Duodenal mucosa (tissue), 2 donors: Measurements from ENCODE around the gene INAFM2.

Source experiments
- H3K27ac ChIP-seq: one replicate; pipeline ENCODE4 v1.7.0; 2013; ENCODE audit warnings: low read depth, low read length
- H3K27me3 ChIP-seq, 2 donors: one replicate each; pipeline ENCODE4 v1.7.0; 2013; ENCODE audit warnings: low read length in 2 of 2, control low read depth in 1 of 2; ENCODE audit not compliant: insufficient read depth in 2 of 2, control insufficient read depth in 1 of 2
- H3K36me3 ChIP-seq, 2 donors: one replicate each; pipeline ENCODE4 v1.7.0; 2013; ENCODE audit warnings: low read length in 2 of 2, control low read depth in 1 of 2; ENCODE audit not compliant: insufficient read depth in 2 of 2, control insufficient read depth in 1 of 2
- H3K4me1 ChIP-seq, 2 donors: one replicate each; pipeline ENCODE4 v1.7.0; 2013; ENCODE audit warnings: low read length in 2 of 2, control low read depth in 1 of 2; ENCODE audit not compliant: insufficient read depth in 2 of 2, control insufficient read depth in 1 of 2
- H3K4me3 ChIP-seq, 2 donors: one replicate each; pipeline ENCODE4 v1.7.0; 2013; ENCODE audit warnings: low read length in 2 of 2, low read depth in 1 of 2
- H3K9ac ChIP-seq, 2 donors: one replicate each; pipeline ENCODE4 v1.7.0; 2013; ENCODE audit warnings: low read length in 2 of 2, low read depth in 1 of 2
- H3K9me3 ChIP-seq, 2 donors: one replicate each; pipeline ENCODE4 v1.7.0; 2013; ENCODE audit warnings: low read length in 2 of 2, control low read depth in 1 of 2; ENCODE audit not compliant: control insufficient read depth in 1 of 2

The INAFM2 gene

DNA sequence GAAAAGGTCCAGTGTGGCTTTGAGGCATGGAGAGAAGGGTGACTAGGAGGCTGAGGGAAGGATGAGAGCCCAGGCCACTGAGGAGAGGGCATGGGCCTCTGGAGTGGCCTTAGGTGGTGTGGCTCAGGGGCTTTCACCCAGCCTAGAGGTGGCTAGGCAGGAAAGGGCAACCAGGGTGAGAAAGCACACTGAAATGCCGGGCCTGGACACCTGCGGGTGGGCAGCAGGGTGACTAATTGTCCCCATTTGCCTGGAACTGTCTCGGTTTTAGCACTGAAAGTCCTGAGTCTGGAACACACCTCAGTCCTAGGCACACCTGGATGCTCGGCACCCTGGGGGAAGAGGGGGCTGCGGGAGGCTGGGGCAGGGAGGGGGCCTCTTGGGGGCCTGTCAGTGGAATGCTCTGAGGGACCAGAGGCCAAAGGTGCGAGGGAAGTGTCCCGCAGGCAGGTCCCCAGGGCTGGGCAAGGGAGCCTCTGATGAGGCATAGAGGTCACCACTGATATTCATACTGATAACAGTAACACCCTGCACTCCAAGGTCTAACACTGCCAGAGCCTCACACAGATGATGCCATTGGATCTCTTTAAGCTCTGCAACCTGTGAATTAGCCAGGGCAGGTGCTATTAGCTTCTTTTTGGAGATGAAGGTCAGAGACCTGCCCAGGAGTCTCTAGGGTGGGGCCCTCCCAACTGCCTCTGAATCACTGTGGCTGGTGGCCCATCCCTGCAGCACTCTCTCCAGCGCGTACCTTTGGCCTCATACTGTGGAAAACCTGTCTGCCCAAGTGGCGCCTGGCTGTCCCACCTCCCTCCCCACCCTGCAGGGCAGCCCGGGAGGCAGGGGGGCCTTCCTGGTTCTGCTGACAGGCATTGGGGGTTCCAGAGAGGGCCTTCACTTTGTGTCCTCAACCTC is 24.3 kb downstream of the INAFM2 start:
- Histone ChIP-seq H3K9ac (peak overlapping the region; percentile 73 to 94), H3K9me3 (no peaks in the 10 kb centered on the region), H3K36me3 (no peaks in the 10 kb centered on the region), H3K27me3 (no peaks in the 10 kb centered on the region), H3K4me1 (peaks cover 54 to 64% of the 10 kb centered on the region in 2 donors), H3K4me3 (peak overlapping the region; percentile 28 to 53), H3K27ac (peak overlapping the region; percentile 92)

DNA sequence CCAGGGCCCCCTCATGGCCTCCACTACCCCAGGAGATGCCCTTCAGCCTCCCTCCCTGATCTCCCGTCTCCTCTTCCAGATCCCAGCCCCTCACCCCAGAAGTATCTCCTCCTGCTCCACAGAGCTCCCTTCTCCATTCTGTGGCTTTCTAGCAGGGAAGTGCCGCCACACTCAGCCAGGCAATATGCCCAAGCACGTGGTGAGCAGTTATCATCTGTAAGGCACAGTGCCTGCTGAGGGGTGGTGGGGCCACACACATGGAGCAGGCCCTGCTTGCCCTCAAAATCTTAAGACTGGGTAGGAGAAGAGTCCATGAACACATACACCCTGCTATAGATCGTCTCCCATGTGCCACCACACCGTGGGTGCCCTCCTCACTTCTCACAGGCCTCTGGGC is 25.0 kb downstream of the INAFM2 start:
- Histone ChIP-seq H3K27ac (peak overlapping the region; percentile 87), H3K4me1 (peaks cover 52 to 59% of the 10 kb centered on the region in 2 donors), H3K27me3 (no peaks in the 10 kb centered on the region), H3K9ac (peak overlapping the region; percentile 73 to 94), H3K36me3 (peaks cover 0 to 3% of the 10 kb centered on the region in 2 donors), H3K9me3 (no peaks in the 10 kb centered on the region), H3K4me3 (peak overlapping the region; percentile 26 to 28)

DNA sequence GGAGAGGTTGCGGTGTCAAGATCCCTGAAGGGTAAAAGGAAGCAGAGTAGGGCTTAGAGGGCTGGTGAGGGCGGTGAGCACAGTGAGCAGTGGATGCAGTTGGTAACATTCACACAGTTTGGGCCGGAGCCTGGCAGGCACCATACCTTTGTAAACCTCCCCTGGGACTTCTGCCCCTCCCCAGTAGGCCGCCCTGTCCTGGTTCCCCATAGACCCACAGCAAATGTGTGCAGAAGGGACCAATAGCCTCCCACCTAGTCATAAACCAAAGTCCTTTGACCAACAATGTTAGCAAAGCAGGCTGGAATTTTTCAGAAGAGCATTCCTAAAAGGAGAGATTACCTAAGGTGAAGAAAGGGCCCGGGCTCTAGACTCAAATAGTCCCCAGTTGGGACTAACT is 25.7 kb downstream of the INAFM2 start:
- peak overlapping the region; percentile 87 for H3K27ac ChIP-seq
- peaks cover 56 to 61% of the 10 kb centered on the region in 2 donors for H3K4me1 ChIP-seq

DNA sequence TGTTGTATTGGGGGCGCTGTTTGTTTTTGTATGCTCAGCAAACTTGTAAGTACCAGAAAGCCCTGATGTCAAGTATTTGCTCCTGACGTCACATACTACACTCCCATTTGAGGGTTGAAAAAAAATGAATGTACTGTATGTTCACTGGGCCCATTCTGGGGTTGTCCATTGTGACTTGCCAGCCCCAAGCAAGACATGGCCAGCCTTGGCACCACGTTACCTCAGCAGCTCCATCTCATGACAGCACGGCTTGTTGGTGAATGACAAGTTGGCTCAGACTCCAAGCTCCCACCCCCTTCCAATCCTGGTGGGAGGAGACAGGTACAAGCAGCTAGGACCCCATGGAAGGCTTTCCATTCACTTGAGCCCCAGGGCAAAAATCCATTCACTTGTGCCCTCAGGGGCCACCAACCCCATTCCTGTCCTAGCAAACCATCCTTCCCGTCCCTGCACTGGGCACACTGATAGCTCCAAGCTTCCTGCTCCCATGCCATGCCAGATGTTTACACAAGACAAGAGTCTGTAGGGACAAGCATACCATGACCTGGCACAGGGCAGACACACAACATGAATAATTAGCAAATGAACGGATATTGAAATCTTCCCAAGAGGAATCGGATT is 28.9 kb downstream of the INAFM2 start:
- Histone ChIP-seq H3K9ac (peak overlapping the region; percentile 69 to 94), H3K4me3 (peak overlapping the region; percentile 83 to 91), H3K27ac (peak overlapping the region; percentile 49), H3K27me3 (no peaks in the 10 kb centered on the region), H3K9me3 (no peaks in the 10 kb centered on the region), H3K4me1 (peaks cover 60 to 66% of the 10 kb centered on the region in 2 donors), H3K36me3 (peaks cover 15 to 27% of the 10 kb centered on the region in 2 donors)

More for the DNA sequence above, 25.7 kb downstream of the INAFM2 start:
- Histone ChIP-seq H3K9ac (peak overlapping the region; percentile 73 to 94), H3K4me3 (peak overlapping the region in 1 of 2 donors; percentile 26), H3K9me3 (no peaks in the 10 kb centered on the region), H3K27me3 (no peaks in the 10 kb centered on the region), H3K36me3 (peaks cover 0 to 6% of the 10 kb centered on the region in 2 donors)

DNA sequence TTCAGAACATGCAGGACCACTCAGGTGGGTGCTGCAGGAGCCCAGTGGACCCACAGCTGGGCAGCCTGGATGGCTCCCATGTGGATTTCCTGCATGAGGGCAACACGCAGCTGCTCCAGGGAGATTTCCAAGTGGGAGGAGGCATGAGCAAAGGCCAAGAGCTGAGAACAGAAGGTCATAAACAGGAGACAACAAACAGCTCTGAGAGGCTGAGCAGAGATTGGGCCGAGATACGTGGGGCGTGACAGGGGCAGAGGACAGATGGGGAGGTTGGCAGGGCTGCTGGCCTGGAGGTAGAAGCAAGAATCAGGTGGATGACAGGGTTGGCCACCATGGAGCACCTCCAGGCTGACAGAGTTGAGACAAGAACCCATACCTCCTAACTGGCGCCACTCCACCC is 30.2 kb downstream of the INAFM2 start:
- Histone ChIP-seq H3K27ac (peak overlapping the region; percentile 49), H3K9ac (peak overlapping the region; percentile 73 to 94), H3K36me3 (peaks cover 15 to 27% of the 10 kb centered on the region in 2 donors), H3K27me3 (no peaks in the 10 kb centered on the region), H3K4me3 (peak overlapping the region; percentile 83 to 91), H3K4me1 (peaks cover 54 to 58% of the 10 kb centered on the region in 2 donors), H3K9me3 (no peaks in the 10 kb centered on the region)

DNA sequence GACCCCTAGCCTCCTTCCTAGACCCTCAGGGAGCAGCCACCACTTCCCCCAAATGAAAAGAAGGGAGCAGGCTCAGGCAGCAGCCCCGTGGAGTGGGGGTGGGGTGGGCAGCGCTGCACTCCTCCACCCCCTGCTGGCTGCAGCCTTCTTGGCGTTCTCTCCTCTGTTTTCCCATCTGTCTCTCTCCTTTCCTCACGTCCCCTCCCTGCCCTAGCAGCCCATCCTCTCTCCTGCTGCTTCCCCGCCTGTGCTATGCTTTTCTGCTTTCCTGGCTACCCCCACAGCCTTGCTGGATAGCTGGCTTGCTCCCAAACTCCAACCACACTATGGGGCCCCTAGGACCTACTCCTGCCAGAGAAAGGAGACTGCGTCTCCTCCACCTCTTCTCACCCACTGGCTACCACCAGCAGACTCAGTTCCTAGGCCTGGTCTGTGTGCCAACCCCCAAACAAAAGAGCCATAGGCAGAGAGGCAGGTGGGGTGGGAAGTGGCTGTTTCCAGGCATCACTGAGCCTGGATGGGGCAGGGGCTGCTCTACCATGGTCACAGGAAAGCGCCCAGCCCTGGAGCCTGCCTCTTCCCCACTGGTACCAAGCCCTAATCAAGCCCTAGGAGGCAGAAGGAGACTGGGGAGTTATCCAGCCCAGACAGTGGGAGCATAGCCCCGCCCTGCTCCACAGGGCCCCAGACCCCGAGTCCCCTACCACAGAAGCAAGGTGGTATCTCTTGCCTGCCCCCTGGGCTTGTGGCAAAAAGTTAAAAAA is 31.1 kb downstream of the INAFM2 start:
- peaks cover 15 to 27% of the 10 kb centered on the region in 2 donors for H3K36me3 ChIP-seq
- no peaks in the 10 kb centered on the region for H3K27me3 ChIP-seq
- H3K4me1 ChIP-seq, result peaks cover 49 to 50% of the 10 kb centered on the region in 2 donors
- H3K4me3 ChIP-seq, result peak overlapping the region; percentile 67 to 91
- H3K27ac ChIP-seq, result peak overlapping the region; percentile 34
- peak overlapping the region; percentile 36 to 73 for H3K9ac ChIP-seq
- no peaks in the 10 kb centered on the region for H3K9me3 ChIP-seq

DNA sequence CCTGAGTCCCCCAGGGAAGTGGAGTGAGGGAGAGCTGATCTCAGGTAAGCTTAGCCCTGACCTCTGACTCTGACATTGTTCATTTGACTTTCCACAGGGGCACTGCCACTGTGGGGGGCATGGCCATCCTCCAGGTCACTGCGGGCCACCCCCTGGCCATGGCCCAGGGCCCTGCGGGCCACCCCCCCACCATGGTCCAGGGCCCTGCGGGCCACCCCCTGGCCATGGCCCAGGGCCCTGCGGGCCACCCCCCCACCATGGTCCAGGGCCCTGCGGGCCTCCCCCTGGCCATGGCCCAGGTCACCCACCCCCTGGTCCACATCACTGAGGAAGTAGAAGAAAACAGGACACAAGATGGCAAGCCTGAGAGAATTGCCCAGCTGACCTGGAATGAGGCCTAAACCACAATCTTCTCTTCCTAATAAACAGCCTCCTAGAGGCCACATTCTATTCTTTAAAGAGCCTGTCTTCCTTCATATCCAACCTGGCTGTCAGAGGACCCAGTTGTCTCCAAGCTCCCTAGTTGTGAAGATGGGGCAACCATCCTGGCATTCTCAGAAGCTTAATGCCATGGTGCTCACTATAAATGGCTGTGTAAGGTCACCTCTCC is 32.6 kb downstream of the INAFM2 start:
- H3K36me3 ChIP-seq, result peaks cover 15 to 27% of the 10 kb centered on the region in 2 donors
- no peak overlapping the region for H3K27ac ChIP-seq
- no peaks in the 10 kb centered on the region for H3K27me3 ChIP-seq
- peaks cover 39 to 41% of the 10 kb centered on the region in 2 donors for H3K4me1 ChIP-seq
- H3K9ac ChIP-seq, result peak overlapping the region in 1 of 2 donors; percentile 39
- H3K4me3 ChIP-seq, result peak overlapping the region in 1 of 2 donors; percentile 29
- no peaks in the 10 kb centered on the region for H3K9me3 ChIP-seq

DNA sequence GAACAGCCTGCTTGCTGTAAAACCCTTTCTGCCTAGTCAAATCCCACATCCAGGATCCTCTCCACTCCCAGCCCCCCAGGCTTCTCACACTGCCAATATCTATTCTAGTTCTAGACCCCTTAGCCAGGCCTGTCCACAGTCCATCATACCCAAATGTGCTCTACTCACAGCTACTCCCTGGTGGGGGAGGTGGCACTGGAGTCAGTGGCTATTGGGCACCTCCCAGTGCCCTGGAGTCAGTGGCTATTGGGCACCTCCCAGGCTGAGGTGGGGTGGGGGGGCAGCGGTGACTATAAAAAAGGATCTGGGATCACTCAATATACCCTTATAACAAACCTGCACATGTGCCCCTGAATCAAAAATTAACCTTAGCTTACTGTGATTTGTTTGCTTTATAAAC is 33.8 kb downstream of the INAFM2 start:
- Histone ChIP-seq H3K27me3 (no peaks in the 10 kb centered on the region), H3K4me3 (peak overlapping the region; percentile 8 to 59), H3K9ac (peak overlapping the region in 1 of 2 donors; percentile 35), H3K9me3 (no peaks in the 10 kb centered on the region), H3K4me1 (peaks cover 39 to 41% of the 10 kb centered on the region in 2 donors), H3K27ac (no peak overlapping the region), H3K36me3 (peaks cover 15 to 27% of the 10 kb centered on the region in 2 donors)

DNA sequence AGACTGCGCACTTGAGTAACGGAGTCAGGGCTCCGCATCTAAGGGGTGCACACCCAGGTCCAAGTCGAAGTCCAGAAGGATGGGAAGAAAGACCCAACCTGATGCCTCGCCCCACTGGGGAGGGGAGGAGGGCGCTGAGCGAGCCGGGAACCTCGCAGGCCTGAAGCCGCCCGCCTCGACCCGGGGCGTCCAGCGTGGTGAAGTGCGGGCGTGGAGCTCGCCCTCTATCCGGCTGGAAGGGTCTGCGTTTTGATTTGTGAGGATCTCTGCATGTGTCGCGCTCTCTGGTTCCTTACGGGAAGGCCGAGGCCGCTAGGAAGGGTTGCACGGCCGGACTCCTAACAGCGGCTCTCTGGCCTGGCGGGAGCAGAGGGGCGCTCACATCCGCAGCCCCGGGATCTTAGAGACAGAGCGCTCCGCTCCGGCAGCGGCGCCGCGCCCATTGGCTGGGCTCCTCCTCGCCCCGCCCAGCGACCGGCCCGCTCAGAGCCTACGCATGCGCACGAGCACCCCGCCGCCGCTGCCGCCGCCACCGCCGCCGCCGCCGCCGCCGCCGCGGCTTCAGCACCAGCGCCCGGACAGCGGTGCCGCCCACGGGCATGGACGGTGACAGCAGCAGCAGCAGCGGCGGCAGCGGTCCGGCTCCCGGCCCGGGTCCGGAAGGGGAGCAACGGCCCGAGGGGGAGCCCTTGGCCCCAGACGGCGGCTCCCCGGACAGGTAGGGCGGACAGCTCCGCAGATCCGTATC is 34.4 kb downstream of the INAFM2 start, which contains the start of gene DISP2:
DISP2 (plus strand) TSS at position 497 of the 748 bp plus-strand sequence; CDS start at position 600, 103 bp downstream.
- Histone ChIP-seq H3K27ac (no peak within 1 kb of the TSS), H3K9me3 (no peaks in the 10 kb centered on the region), H3K9ac (peak within 1 kb of the TSS in 1 of 2 donors; percentile 35), H3K27me3 (no peaks in the 10 kb centered on the region), H3K4me3 (peak within 1 kb of the TSS; percentile 53 to 60), H3K36me3 (peaks cover 15 to 27% of the 10 kb centered on the region in 2 donors), H3K4me1 (peaks cover 39 to 41% of the 10 kb centered on the region in 2 donors)
